A673 (cell line): ENCODE measurements around the gene EVX2. TPM values are rescaled to one million over a fixed set of nuclear protein-coding genes. Genes with fewer than 3 reads are reported as not detected.
A peak's percentile ranks its signal among the peaks of the same experiment; 100 is the strongest.

ENCODE experiments used
- BruUV-seq: library from RNA; stranded (reverse); fragments of 400-500 nt; replicated peaks from 2 replicates; lab custom pipeline; 2021; lab: Mats Ljungman, UMichigan
- CTCF ChIA-PET: fragments of 300-600 bp; sonication (Branson Sonifier 250); formaldehyde crosslinking; loops from one replicate; lab custom pipeline; 2022; ENCODE audit warnings: antibody characterized with exemption; lab: Charles Lee
- POLR2A ChIA-PET: fragments of 300-600 bp; sonication (Branson Sonifier 250); formaldehyde crosslinking; loops from one replicate; lab custom pipeline; 2022; ENCODE audit warnings: antibody characterized with exemption; ENCODE audit not compliant: low non-redundant PET; lab: Charles Lee
- DNase-seq: peaks from one replicate; pipeline ENCODE4 v3.0.0-alpha.2; 2015; ENCODE audit warnings: low spot score
- H3K27ac ChIP-seq: fragments of 200-600 bp; sonication (generic); 2 replicates; pipeline ENCODE4 v1.5.1; 2016; ENCODE audit warnings: mixed run types, low read depth, mild to moderate bottlenecking, mixed read lengths, antibody characterized with exemption, low read length; ENCODE audit not compliant: poor library complexity, severe bottlenecking
- H3K27me3 ChIP-seq: fragments of 200-600 bp; sonication (generic); replicated peaks from 2 replicates; pipeline ENCODE4 v1.6.1; 2017; ENCODE audit warnings: mixed run types, low read depth, mild to moderate bottlenecking, mixed read lengths, antibody characterized with exemption, low read length; ENCODE audit not compliant: insufficient read depth, poor library complexity
- H3K36me3 ChIP-seq: fragments of 200-600 bp; sonication (generic); 2 replicates; pipeline ENCODE4 v1.6.1; 2016; ENCODE audit warnings: mixed run types, mild to moderate bottlenecking, mixed read lengths, antibody characterized with exemption, low read length; ENCODE audit not compliant: insufficient read depth, poor library complexity, severe bottlenecking
- H3K4me1 ChIP-seq: fragments of 200-600 bp; sonication (generic); 2 replicates; pipeline ENCODE4 v1.6.1; 2017; ENCODE audit warnings: mixed run types, mild to moderate bottlenecking, mixed read lengths, antibody characterized with exemption, low read length; ENCODE audit not compliant: insufficient read depth, poor library complexity, severe bottlenecking
- H3K4me3 ChIP-seq: fragments of 200-600 bp; sonication (generic); 2 replicates; pipeline ENCODE4 v1.5.1; 2016; ENCODE audit warnings: low read depth, mixed run types, mild to moderate bottlenecking, mixed read lengths, low read length; ENCODE audit not compliant: poor library complexity, severe bottlenecking
- H3K9me3 ChIP-seq: fragments of 200-600 bp; sonication (generic); 2 replicates; pipeline ENCODE4 v1.6.1; 2016; ENCODE audit warnings: mixed run types, low read depth, mild to moderate bottlenecking, mixed read lengths, antibody characterized with exemption, low read length; ENCODE audit not compliant: poor library complexity, severe bottlenecking
- EZH2 ChIP-seq: fragments of 200-600 bp; sonication (generic); IDR thresholded peaks from 2 replicates; pipeline ENCODE4 v1.6.1; 2017; ENCODE audit warnings: borderline replicate concordance, low read depth, mild to moderate bottlenecking, mixed read lengths, antibody characterized with exemption, low read length; ENCODE audit not compliant: poor library complexity, severe bottlenecking
- intact Hi-C: fragments of 100-400 bp; cut with micrococcal nuclease; formaldehyde crosslinking; loops from one replicate; pipeline ENCODE4 v1.10.0; 2022; ENCODE audit not compliant: unreplicated experiment
- total RNA-seq: library from RNA; stranded (reverse); gene quantifications from 2 replicates; pipeline ENCODE4 v1.2.3, GENCODE V29; 2021
- TF ChIP-seq, protein P1 (sequence below): fragments of 300-800, 200-600 bp; sonication (generic); conservative IDR thresholded peaks from 2 replicates; pipeline ENCODE4 v1.5.1; 2017; ENCODE audit warnings: low read depth, mild to moderate bottlenecking, antibody characterized with exemption, low read length, moderate library complexity, mixed read lengths

Gene EVX2
- total RNA-seq, 1 experiment from 2014 or later = 0.41 TPM

DNA sequence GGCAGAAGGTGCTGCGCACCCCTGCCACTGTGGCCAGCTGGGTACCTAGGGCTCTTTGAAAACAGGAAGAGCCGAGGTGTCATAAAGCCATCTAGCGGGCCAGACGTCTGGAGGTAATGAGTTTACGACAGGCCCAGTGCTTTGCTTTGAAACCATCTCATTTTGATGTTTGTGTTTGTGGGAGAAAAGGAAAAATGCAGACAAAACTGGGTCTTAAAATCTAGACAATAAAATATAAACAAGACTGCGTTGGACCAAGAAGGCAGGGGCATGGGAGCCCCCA lies 42.0 kb upstream of the EVX2 start:
- Histone ChIP-seq H3K9me3 (no peaks in the 10 kb centered on the region), H3K4me1 (peaks cover 49% of the 10 kb centered on the region), H3K27me3 (no peaks in the 10 kb centered on the region), H3K4me3 (peak overlapping the region; percentile 71), H3K27ac (peak overlapping the region; percentile 98), H3K36me3 (peaks cover 32% of the 10 kb centered on the region)
- POLR2A ChIA-PET = interaction anchor here (0.7 kb wide), 1 partner anchor 1024 kb away, joined by 4 read pairs; no protein-coding TSS in a partner anchor
- no TSS peak for BruUV-seq
- peak; percentile 41 for DNase-seq
- CTCF ChIA-PET = no interaction called here
- TF ChIP-seq EZH2 = no peak
- TF ChIP-seq, protein P1, sequence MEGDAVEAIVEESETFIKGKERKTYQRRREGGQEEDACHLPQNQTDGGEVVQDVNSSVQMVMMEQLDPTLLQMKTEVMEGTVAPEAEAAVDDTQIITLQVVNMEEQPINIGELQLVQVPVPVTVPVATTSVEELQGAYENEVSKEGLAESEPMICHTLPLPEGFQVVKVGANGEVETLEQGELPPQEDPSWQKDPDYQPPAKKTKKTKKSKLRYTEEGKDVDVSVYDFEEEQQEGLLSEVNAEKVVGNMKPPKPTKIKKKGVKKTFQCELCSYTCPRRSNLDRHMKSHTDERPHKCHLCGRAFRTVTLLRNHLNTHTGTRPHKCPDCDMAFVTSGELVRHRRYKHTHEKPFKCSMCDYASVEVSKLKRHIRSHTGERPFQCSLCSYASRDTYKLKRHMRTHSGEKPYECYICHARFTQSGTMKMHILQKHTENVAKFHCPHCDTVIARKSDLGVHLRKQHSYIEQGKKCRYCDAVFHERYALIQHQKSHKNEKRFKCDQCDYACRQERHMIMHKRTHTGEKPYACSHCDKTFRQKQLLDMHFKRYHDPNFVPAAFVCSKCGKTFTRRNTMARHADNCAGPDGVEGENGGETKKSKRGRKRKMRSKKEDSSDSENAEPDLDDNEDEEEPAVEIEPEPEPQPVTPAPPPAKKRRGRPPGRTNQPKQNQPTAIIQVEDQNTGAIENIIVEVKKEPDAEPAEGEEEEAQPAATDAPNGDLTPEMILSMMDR = no peak
- intact Hi-C loops = loop anchor here (2.0 to 10.0 kb wide), 5 partner anchors 427 to 1629 kb away; no protein-coding TSS in a partner anchor

DNA sequence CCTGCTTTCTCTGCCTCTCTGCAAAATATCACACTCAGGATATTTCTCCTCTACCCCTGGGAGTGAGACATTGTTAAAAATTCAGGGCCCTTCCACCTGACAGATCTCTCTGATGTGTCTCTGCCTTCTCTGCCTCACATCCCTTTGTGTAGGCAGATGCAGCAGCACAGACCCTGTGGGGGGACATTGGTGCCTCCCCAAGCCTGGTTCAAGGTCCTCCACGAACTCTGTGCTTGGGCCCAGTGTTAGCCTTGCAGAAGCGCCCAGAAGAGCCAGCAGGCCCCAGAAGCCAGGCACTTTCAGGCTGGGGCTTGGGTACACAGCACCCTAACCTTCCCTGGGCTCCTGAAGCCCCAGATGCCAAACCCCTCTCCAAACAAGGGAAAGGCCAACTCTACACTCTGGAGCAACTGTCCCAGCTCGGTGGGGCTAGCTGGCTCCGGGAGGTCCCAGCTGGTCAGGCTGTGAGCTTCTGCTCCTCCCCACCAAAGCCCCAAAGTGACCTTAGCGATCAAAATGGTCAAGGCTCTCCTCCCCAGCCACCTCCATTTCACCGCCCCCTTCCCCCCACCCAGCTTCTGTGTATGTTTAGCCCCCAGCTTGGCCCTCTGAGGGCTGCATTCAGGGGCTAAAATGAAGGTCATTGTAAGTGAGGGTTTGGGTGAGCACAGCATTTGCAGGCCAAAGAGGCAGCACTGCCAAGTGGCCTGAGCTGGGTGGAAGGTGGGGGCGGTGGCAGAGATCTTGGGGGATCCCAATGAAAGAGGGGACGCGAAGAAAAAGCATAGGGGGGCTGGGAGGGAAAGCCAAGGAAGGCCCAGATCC lies 41.4 kb upstream of the EVX2 start:
- peaks cover 37% of the 10 kb centered on the region for H3K36me3 ChIP-seq
- H3K27me3 ChIP-seq = no peaks in the 10 kb centered on the region
- H3K4me3 ChIP-seq = peak overlapping the region; percentile 71
- ChIA-PET POLR2A (interaction anchor here (0.7 kb wide), 1 partner anchor 1025 kb away, joined by 4 read pairs; no protein-coding TSS in a partner anchor), CTCF (interaction anchor here (0.6 kb wide), 1 partner anchor 1023 kb away, joined by 4 read pairs; no protein-coding TSS in a partner anchor)
- no TSS peak for BruUV-seq
- intact Hi-C loops = loop anchor here (5.0 to 10.0 kb wide), 4 partner anchors 427 to 1630 kb away; no protein-coding TSS in a partner anchor
- no peak for TF ChIP-seq EZH2
- TF ChIP-seq, protein P1 = no peak
- peak; percentile 21 for DNase-seq
- no peaks in the 10 kb centered on the region for H3K9me3 ChIP-seq
- H3K4me1 ChIP-seq = peaks cover 54% of the 10 kb centered on the region
- peak overlapping the region; percentile 98 for H3K27ac ChIP-seq

DNA sequence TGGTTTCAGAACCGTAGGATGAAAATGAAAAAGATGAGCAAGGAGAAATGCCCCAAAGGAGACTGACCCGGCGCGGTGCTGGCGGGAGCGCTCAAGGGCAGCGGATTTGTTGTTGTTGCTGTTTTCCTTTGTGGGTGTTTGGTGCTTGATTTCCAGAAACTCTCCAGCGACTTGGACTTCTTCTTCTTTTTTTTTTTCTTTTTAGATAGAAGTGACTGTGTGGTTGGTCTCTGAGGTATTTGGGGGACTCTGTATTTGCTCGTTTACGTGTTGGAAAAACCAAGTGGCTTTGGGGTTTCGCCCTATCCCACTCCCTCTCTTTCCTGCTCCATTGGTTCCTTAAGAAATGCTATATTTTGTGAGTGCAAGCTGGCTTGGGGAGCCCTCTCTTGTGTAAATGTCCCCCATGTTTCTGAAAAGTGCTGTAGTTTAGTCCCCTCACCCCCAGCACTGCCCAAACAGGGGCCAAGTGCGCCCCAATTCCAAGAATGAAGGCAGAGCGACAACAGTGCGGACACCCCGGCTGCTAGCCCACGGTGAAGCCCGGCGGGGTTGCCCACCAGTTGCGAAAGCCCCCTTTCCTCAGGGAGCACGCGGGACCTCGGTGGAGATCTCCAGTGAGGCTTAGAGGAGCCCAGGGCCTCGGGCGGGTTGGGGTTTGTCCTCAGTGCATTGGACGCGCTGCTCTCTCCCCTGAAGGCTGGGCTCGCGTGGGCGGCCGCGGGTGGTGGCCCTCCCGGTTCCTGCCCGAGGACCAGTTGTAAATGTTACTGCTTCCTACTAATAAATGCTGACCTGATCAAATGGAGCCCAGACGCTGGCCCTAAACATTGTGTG lies 40.6 kb upstream of the EVX2 start:
- H3K4me3 ChIP-seq = peak overlapping the region; percentile 71
- POLR2A ChIA-PET = no interaction called here
- H3K4me1 ChIP-seq = peaks cover 62% of the 10 kb centered on the region
- no peaks in the 10 kb centered on the region for H3K27me3 ChIP-seq
- CTCF ChIA-PET = no interaction called here
- peaks cover 45% of the 10 kb centered on the region for H3K36me3 ChIP-seq
- H3K9me3 ChIP-seq = no peaks in the 10 kb centered on the region
- intact Hi-C loops = loop anchor here (10.0 kb wide), 1 partner anchor 1630 kb away; no protein-coding TSS in a partner anchor
- peak overlapping the region; percentile 98 for H3K27ac ChIP-seq
- BruUV-seq = TSS peak; percentile 37
- peak; percentile 41 for DNase-seq
- TF ChIP-seq, protein P1 = no peak
- no peak for TF ChIP-seq EZH2
